CD4-positive, alpha-beta memory T cell (primary cell): ENCODE measurements around the gene PAGR1. TPM values are rescaled to one million over a fixed set of nuclear protein-coding genes. Genes with fewer than 3 reads are reported as not detected.

Experiments
- CTCF ChIA-PET: fragments of 350-600 bp; sonication (Branson Sonifier 250); formaldehyde crosslinking; loops from one replicate; lab custom pipeline; 2021; ENCODE audit warnings: inconsistent platforms; ENCODE audit not compliant: partially characterized antibody; lab: Charles Lee
- POLR2A ChIA-PET: fragments of 350-600 bp; sonication (Branson Sonifier 250); formaldehyde crosslinking; loops from one replicate; lab custom pipeline; 2021; ENCODE audit not compliant: partially characterized antibody; lab: Charles Lee
- DNase-seq, 5 donors: peaks; one replicate each; pipeline versions ENCODE4 v3.0.0 to v3.0.0-alpha.2; 2020 to 2022; ENCODE audit warnings: mixed read lengths in 1 of 5
- H3K27ac ChIP-seq: one replicate; pipeline ENCODE4 v1.7.0; 2013; ENCODE audit warnings: low read depth, low read length
- H3K27me3 ChIP-seq: 2 replicates; pipeline ENCODE4 v1.7.0; 2013; ENCODE audit warnings: mild to moderate bottlenecking, low read length, moderate library complexity; ENCODE audit not compliant: insufficient read depth
- H3K36me3 ChIP-seq: 2 replicates; pipeline ENCODE4 v1.7.0; 2013; ENCODE audit warnings: mild to moderate bottlenecking, low read length, moderate library complexity; ENCODE audit not compliant: insufficient read depth
- H3K4me1 ChIP-seq: 2 replicates; pipeline ENCODE4 v1.7.0; 2013; ENCODE audit warnings: mild to moderate bottlenecking, low read length, moderate library complexity; ENCODE audit not compliant: insufficient read depth
- H3K4me3 ChIP-seq, 2 donors: one replicate each; pipeline ENCODE4 v1.7.0; 2013; ENCODE audit warnings: low read length in 2 of 2, mild to moderate bottlenecking in 1 of 2
- H3K9me3 ChIP-seq, 2 donors: one replicate each; pipeline ENCODE4 v1.7.0; 2013; ENCODE audit warnings: low read length in 2 of 2, control low read depth in 1 of 2; ENCODE audit not compliant: control insufficient read depth in 1 of 2
- H3K27ac Mint-ChIP-seq, 7 donors: one replicate each; pipeline ENCODE4 v1.8.0; 2020 to 2021; ENCODE audit warnings: mixed read lengths in 7 of 7, mild to moderate bottlenecking in 6 of 7, inconsistent platforms in 3 of 7, moderate library complexity in 3 of 7
- H3K27me3 Mint-ChIP-seq, 2 donors: one replicate each; pipeline ENCODE4 v1.8.0; 2020 to 2021; ENCODE audit warnings: mixed read lengths in 2 of 2
- H3K36me3 Mint-ChIP-seq, 2 donors: one replicate each; pipeline ENCODE4 v1.8.0; 2020 to 2021; ENCODE audit warnings: mixed read lengths in 2 of 2, inconsistent platforms in 1 of 2, mild to moderate bottlenecking in 1 of 2
- H3K4me1 Mint-ChIP-seq, 4 donors: one replicate each; pipeline ENCODE4 v1.8.0; 2020 to 2021; ENCODE audit warnings: mixed read lengths in 4 of 4, mild to moderate bottlenecking in 1 of 4
- H3K4me3 Mint-ChIP-seq, 8 donors: one replicate each; pipeline ENCODE4 v1.8.0; 2020 to 2021; ENCODE audit warnings: mixed read lengths in 8 of 8, mild to moderate bottlenecking in 7 of 8, moderate library complexity in 6 of 8, inconsistent platforms in 3 of 8
- H3K9me3 Mint-ChIP-seq, 8 donors: one replicate each; pipeline ENCODE4 v1.8.0; 2020 to 2021; ENCODE audit warnings: mixed read lengths in 8 of 8, mild to moderate bottlenecking in 5 of 8, inconsistent platforms in 3 of 8, moderate library complexity in 1 of 8
- intact Hi-C: fragments of 100-400 bp; cut with micrococcal nuclease; formaldehyde crosslinking; loops from one replicate; pipeline ENCODE4 v1.15.1; 2023
- polyA plus RNA-seq, 2 donors: library from polyadenylated mRNA; unstranded; fragments of 300-500 nt; fragmentation: Illumina TruSeq; gene quantifications; one replicate each; pipeline ENCODE4 v1.2.3, GENCODE V29; 2021
- total RNA-seq, 2 experiments: library from RNA; stranded (reverse); gene quantifications; one replicate each; pipeline ENCODE4 v1.2.3, GENCODE V29; 2021

Gene PAGR1
- total and polyA plus RNA-seq, 4 experiments from 2014 or later: 43.7 to 51.1 (median 45.5) TPM

DNA sequence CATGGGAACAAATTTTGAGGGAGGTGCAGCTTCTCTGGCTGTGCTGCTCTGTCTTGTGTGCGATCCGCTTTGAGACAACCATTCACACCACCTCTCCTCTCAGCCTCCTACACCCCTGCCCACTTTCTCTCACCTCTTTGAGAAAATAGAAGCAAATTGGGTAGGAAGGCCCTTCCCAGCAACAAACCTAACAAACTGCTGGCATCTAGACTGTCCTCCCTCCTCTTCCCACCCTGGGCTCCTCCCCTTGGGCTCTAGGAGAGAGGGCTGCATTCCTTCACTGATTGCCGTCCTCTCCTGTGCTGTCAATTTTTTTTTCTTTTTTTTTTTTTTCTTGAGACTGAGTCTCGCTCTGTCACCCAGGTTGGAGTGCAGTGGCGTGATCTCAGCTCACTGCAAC lies 33.6 kb downstream of the PAGR1 start:
- no peaks in the 10 kb centered on the region for H3K27me3 Mint-ChIP-seq
- POLR2A ChIA-PET: interaction anchor here (1.3 to 5.0 kb wide), 8 partner anchors 9 to 149 kb away, joined by 4 to 69 read pairs (median 32); partner anchors contain the start of genes MAZ, MVP and PAGR1
- peaks cover 1 to 7% (median 4%) of the 10 kb centered on the region in 4 donors for H3K4me1 Mint-ChIP-seq
- Histone ChIP-seq H3K27me3 (no peaks in the 10 kb centered on the region), H3K36me3 (peaks cover 29% of the 10 kb centered on the region), H3K27ac (no peak overlapping the region), H3K4me3 (no peak overlapping the region), H3K4me1 (peaks cover 6% of the 10 kb centered on the region), H3K9me3 (no peaks in the 10 kb centered on the region)
- CTCF ChIA-PET: interaction anchor here (0.7 to 6.3 kb wide), 24 partner anchors 8 to 208 kb away, joined by 3 to 134 read pairs (median 10); partner anchors contain the start of genes CDIPT, KIF22, MAZ and MVP
- intact Hi-C loops: loop anchor here (2.0 kb wide), 1 partner anchor 157 kb away; no protein-coding TSS in a partner anchor
- H3K36me3 Mint-ChIP-seq: peaks cover 12 to 33% of the 10 kb centered on the region in 2 donors
- no peak for DNase-seq
- H3K27ac Mint-ChIP-seq: peak overlapping the region in 1 of 7 donors; percentile 48
- H3K9me3 Mint-ChIP-seq: no peaks in the 10 kb centered on the region
- H3K4me3 Mint-ChIP-seq: no peak overlapping the region

- Histone ChIP-seq H3K36me3 (peaks cover 17% of the 10 kb centered on the region), H3K4me3 (no peak overlapping the region), H3K27me3 (no peaks in the 10 kb centered on the region), H3K9me3 (no peaks in the 10 kb centered on the region), H3K27ac (no peak overlapping the region), H3K4me1 (peaks cover 6% of the 10 kb centered on the region)
- no peak overlapping the region for H3K4me3 Mint-ChIP-seq
- H3K9me3 Mint-ChIP-seq: no peaks in the 10 kb centered on the region
- ChIA-PET POLR2A (interaction anchor here (0.6 to 5.0 kb wide), 2 partner anchors 44 to 57 kb away, joined by 3 to 69 read pairs; partner anchors contain the start of gene MAZ), CTCF (interaction anchor here (0.6 to 6.3 kb wide), 4 partner anchors 32 to 974 kb away, joined by 3 to 129 read pairs (median 44); partner anchors contain the start of genes MAZ, MVP and PAGR1)
- no peak for DNase-seq
- intact Hi-C loops: no loop called here
- H3K4me1 Mint-ChIP-seq: peaks cover 1 to 7% (median 4%) of the 10 kb centered on the region in 4 donors
- H3K36me3 Mint-ChIP-seq: peaks cover 3 to 20% of the 10 kb centered on the region in 2 donors
- H3K27me3 Mint-ChIP-seq: no peaks in the 10 kb centered on the region
- H3K27ac Mint-ChIP-seq: peak overlapping the region in 2 of 7 donors; percentile 30 to 37
These were observed 35.0 kb downstream of the PAGR1 start for GRCh38 chr16:29850998-29851397.

GRCh38 chr16:29852654-29853053 lies 36.7 kb downstream of the PAGR1 start:
- no peaks in the 10 kb centered on the region for H3K9me3 ChIP-seq
- no peak overlapping the region for H3K27ac Mint-ChIP-seq

DNA sequence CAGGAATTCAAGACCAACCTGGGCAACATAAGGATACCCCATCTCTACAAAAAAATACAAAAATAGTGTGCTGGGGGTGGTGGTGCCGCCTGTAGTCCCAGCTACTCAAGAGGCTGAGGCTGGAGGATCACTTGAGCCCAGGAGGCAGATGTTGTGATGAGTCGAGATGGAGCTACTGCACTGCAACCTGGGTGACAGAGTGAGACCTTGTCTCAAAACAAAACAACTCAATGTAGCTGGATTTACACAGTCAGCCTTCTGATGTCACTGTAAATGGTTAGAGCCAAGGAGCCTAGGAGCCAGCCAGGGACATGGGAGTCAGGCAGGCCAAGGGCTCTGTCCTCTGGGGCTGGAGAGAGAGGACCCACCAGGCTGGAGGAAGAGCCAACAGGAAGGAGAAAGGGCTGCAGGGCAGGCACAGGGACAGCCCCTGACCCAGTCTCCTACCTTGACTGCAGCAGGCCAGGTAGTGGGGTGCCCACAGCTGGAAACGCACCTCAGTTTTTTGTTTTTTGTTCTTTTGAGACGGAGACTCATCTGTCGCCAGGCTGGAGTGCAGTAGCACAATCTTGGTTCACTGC lies 38.7 kb downstream of the PAGR1 start:
- H3K9me3 Mint-ChIP-seq: no peaks in the 10 kb centered on the region
- DNase-seq: no peak
- ChIA-PET CTCF (no interaction called here), POLR2A (interaction anchor here (1.2 kb wide), 1 partner anchor 39 kb away, joined by 4 read pairs; the partner anchor contains the start of gene PAGR1)
- no peak overlapping the region for H3K4me3 Mint-ChIP-seq
- intact Hi-C loops: no loop called here
- no peak overlapping the region for H3K4me3 ChIP-seq
- peaks cover 0 to 2% (median 0%) of the 10 kb centered on the region in 4 donors for H3K4me1 Mint-ChIP-seq
- H3K36me3 Mint-ChIP-seq: peaks cover 8 to 15% of the 10 kb centered on the region in 2 donors
- no peak overlapping the region for H3K27ac ChIP-seq
- H3K36me3 ChIP-seq: peaks cover 16% of the 10 kb centered on the region
- H3K27me3 Mint-ChIP-seq: no peaks in the 10 kb centered on the region
- H3K4me1 ChIP-seq: no peaks in the 10 kb centered on the region
- peak overlapping the region in 2 of 7 donors; percentile 30 to 55 for H3K27ac Mint-ChIP-seq
- no peaks in the 10 kb centered on the region for H3K27me3 ChIP-seq
- no peaks in the 10 kb centered on the region for H3K9me3 ChIP-seq

More at GRCh38 chr16:29852654-29853053, 36.7 kb downstream of the PAGR1 start:
- ChIA-PET POLR2A (interaction anchor here (1.3 kb wide), 1 partner anchor 36 kb away, joined by 3 read pairs; no protein-coding TSS in a partner anchor), CTCF (interaction anchor here (1.3 to 1.7 kb wide), 3 partner anchors 45 to 153 kb away, joined by 4 to 9 read pairs (median 4); partner anchors contain the start of gene TAOK2)
- H3K27ac ChIP-seq: no peak overlapping the region
- peaks cover 0 to 14% of the 10 kb centered on the region in 2 donors for H3K36me3 Mint-ChIP-seq
- peaks cover 6% of the 10 kb centered on the region for H3K4me1 ChIP-seq
- no peaks in the 10 kb centered on the region for H3K27me3 ChIP-seq
- no peak overlapping the region for H3K4me3 Mint-ChIP-seq
- intact Hi-C loops: no loop called here
- H3K4me3 ChIP-seq: no peak overlapping the region
- no peak for DNase-seq
- peaks cover 0 to 7% (median 2%) of the 10 kb centered on the region in 4 donors for H3K4me1 Mint-ChIP-seq
- H3K9me3 Mint-ChIP-seq: no peaks in the 10 kb centered on the region
- H3K27me3 Mint-ChIP-seq: no peaks in the 10 kb centered on the region
- peaks cover 1% of the 10 kb centered on the region for H3K36me3 ChIP-seq

- Histone ChIP-seq H3K27ac (no peak overlapping the region), H3K4me3 (no peak overlapping the region), H3K27me3 (no peaks in the 10 kb centered on the region), H3K9me3 (no peaks in the 10 kb centered on the region), H3K36me3 (peaks cover 16% of the 10 kb centered on the region), H3K4me1 (peaks cover 15% of the 10 kb centered on the region)
- POLR2A ChIA-PET: interaction anchor here (0.7 to 1.7 kb wide), 10 partner anchors 9 to 157 kb away, joined by 3 to 6 read pairs (median 4); partner anchors contain the start of genes MVP and PAGR1
- H3K4me3 Mint-ChIP-seq: no peak overlapping the region
- H3K27me3 Mint-ChIP-seq: no peaks in the 10 kb centered on the region
- H3K9me3 Mint-ChIP-seq: peaks cover 0 to 2% (median 0%) of the 10 kb centered on the region in 8 donors
- no peak overlapping the region for H3K27ac Mint-ChIP-seq
- H3K4me1 Mint-ChIP-seq: peaks cover 3 to 22% (median 12%) of the 10 kb centered on the region in 4 donors
- intact Hi-C loops: no loop called here
- no peak for DNase-seq
- CTCF ChIA-PET: interaction anchor here (2.9 kb wide), 1 partner anchor 9 kb away, joined by 18 read pairs; no protein-coding TSS in a partner anchor
- peaks cover 17 to 30% of the 10 kb centered on the region in 2 donors for H3K36me3 Mint-ChIP-seq
These were observed 41.3 kb downstream of the PAGR1 start for GRCh38 chr16:29857133-29857760.

DNA sequence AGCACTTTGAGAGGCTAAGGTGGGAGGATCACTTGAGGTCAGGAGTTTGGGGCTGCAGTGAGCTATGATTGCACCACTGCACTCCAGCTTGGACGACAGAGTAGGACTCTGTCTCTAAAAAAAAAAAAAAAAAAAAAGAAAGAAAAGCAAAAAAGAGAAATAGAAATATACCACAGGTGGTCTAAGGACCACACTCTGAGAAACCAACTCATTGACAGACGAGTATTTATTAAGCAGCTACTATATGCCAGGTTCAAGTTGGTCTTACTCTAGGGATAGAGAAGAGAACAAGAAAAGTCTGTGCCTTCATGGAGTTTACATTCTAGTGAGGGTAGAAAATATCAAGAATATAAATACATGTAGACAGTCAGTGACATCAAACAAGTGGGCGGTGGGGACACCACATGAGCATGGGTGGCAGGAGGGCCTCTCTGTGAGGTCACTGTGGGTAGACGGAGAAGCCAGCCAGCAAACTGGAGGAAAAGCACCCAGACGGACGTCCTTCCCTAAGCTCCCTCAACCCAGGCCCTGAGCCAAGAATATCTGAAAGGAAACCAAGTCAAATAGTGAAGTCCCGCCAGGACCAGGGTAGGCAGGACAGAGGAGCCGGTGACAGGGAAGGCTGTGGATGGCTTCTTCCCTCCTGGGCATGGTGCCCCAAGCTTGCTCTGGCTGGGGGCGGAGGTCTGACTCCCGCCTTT lies 42.3 kb downstream of the PAGR1 start:
- peaks cover 3 to 26% (median 14%) of the 10 kb centered on the region in 4 donors for H3K4me1 Mint-ChIP-seq
- Histone ChIP-seq H3K4me3 (no peak overlapping the region), H3K4me1 (peaks cover 17% of the 10 kb centered on the region), H3K36me3 (peaks cover 16% of the 10 kb centered on the region), H3K9me3 (no peaks in the 10 kb centered on the region), H3K27me3 (no peaks in the 10 kb centered on the region), H3K27ac (no peak overlapping the region)
- DNase-seq: no peak
- POLR2A ChIA-PET: interaction anchor here (0.7 to 1.4 kb wide), 4 partner anchors 10 to 158 kb away, joined by 3 to 4 read pairs (median 4); no protein-coding TSS in a partner anchor
- peaks cover 17 to 34% of the 10 kb centered on the region in 2 donors for H3K36me3 Mint-ChIP-seq
- no peaks in the 10 kb centered on the region for H3K27me3 Mint-ChIP-seq
- H3K4me3 Mint-ChIP-seq: peak overlapping the region in 2 of 8 donors; percentile 39 to 74
- intact Hi-C loops: no loop called here
- CTCF ChIA-PET: interaction anchor here (1.3 to 2.9 kb wide), 2 partner anchors 10 to 158 kb away, joined by 4 to 18 read pairs; no protein-coding TSS in a partner anchor
- peak overlapping the region in 1 of 7 donors; percentile 65 for H3K27ac Mint-ChIP-seq
- peaks cover 0 to 2% (median 0%) of the 10 kb centered on the region in 8 donors for H3K9me3 Mint-ChIP-seq
